DMS153 treated with DMSO at 0.1 percent for 48 hours (cell line): ENCODE results near the gene KCNIP2.

ENCODE experiments used
- DNase-seq: peaks from one replicate; lab custom pipeline; 2025; ENCODE audit not compliant: unreplicated experiment; lab: John Stamatoyannopoulos, UW

KCNIP2 gene

GRCh38 chr10:101851411-101852116, 8.0 kb upstream of the KCNIP2 start:
- DNase-seq: no peak

DNA sequence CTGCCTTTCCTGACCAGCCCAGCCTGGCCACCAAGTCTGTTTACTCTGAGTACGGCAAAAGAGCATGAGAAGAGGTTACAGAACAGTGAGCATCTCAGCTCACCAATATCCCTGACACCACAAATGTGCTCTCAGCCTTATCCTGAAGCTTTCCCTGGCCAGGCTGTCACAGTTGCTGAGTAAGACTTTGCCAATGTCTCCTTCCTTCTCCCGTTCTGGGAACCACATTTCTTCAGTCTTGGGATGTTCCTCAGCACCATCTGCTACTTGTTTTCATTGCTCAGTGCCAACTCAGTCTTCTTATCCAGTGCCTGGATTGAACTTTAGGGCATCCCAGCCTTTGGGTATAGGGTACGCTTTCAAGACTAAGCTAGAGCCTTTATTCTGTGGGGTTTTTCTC, 7.1 kb upstream of the KCNIP2 start:
- DNase-seq: no peak

GRCh38 chr10:101848894-101849351, 5.3 kb upstream of the KCNIP2 start:
- no peak for DNase-seq

GRCh38 chr10:101848408-101848807, 4.8 kb upstream of the KCNIP2 start:
- no peak for DNase-seq

- DNase-seq: no peak
Measured at GRCh38 chr10:101845893-101846292, 2.3 kb upstream of the KCNIP2 start.

GRCh38 chr10:101841826-101842225, 1.8 kb downstream of the KCNIP2 start:
- no peak for DNase-seq

GRCh38 chr10:101840741-101841453, 2.7 kb downstream of the KCNIP2 start:
- peak; percentile 70 for DNase-seq

GRCh38 chr10:101840102-101840684, 3.4 kb downstream of the KCNIP2 start:
- DNase-seq: peak; percentile 14

- DNase-seq: no peak
Measured at GRCh38 chr10:101839416-101840063, 4.1 kb downstream of the KCNIP2 start.

- DNase-seq: no peak
Measured at GRCh38 chr10:101839002-101839401, 4.6 kb downstream of the KCNIP2 start.

GRCh38 chr10:101838416-101838970, 5.1 kb downstream of the KCNIP2 start:
- no peak for DNase-seq

DNA sequence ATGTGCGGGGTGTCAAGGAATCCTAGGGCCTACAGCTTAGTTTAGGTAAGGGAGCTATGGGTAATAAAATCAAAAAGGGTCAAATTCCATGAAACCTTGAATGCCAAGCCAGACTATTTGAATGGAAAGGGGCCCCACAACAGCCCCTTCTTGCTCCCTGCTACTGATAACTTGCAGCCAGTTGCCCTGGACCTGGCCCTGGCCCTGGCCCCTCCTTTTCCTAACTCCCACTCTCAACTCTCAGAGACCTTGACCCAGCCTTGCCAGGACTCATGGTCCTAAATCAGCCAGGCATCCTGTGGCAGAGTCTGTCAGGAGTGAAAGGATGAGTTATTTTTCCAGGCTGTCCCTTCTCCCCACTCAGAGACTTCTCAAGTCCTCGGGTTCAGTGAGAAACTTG, 5.9 kb downstream of the KCNIP2 start:
- DNase-seq: no peak

- DNase-seq: no peak
Measured at GRCh38 chr10:101835362-101835761, 8.2 kb downstream of the KCNIP2 start.

GRCh38 chr10:101834341-101834740, 9.3 kb downstream of the KCNIP2 start:
- no peak for DNase-seq

- DNase-seq: no peak
Measured at GRCh38 chr10:101833466-101833865, 10.1 kb downstream of the KCNIP2 start.

DNA sequence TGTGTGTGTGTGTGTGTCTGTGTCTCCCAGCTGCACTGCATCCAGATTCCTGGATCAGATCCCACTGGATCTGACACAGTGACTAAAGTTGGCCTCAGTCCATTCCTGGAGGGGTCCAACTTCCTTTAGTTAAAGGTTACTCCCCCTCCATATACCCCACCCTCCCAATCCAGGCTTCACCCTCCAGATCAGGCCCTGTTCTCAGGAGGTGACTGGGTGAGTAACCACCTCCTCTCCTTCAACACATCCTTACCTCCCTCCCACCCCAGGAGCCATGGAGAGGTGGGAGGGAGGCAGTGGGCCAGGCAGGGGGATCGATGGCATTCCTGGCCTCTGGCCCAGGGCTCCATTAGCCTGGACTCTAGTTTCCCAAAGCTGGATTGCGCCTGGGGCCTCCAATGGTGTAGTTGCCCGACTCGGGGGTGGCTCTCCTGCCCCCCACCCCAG, 11.3 kb downstream of the KCNIP2 start:
- no peak for DNase-seq

GRCh38 chr10:101831169-101831811, 12.3 kb downstream of the KCNIP2 start:
- no peak for DNase-seq

- peak; percentile 72 for DNase-seq
Measured at GRCh38 chr10:101830322-101831168, 13.1 kb downstream of the KCNIP2 start.

- DNase-seq: peak; percentile 24
Measured at GRCh38 chr10:101829561-101830315, 13.9 kb downstream of the KCNIP2 start.
